SK-MEL-5 (cell line): ENCODE results near the gene INSM1. TPM values are rescaled to one million over a fixed set of nuclear protein-coding genes. Genes with fewer than 3 reads are reported as not detected.

Experiments
- DNase-seq: peaks from one replicate; pipeline ENCODE4 v3.0.0-alpha.2; 2016; ENCODE audit warnings: low read depth, low spot score
- in situ Hi-C: cut with HindIII; loops from 2 replicates; pipeline ENCODE4 v1.10.0; 2016; ENCODE audit warnings: low sequenced_read_pairs, high pct_unique_total_duplicates, low pct_unique_long_range_greater_than_20kb
- total RNA-seq: library from RNA; depleted of rRNA; stranded (reverse); fragments of >200 nt; shearing (Covaris generic); gene quantifications from 2 replicates; pipeline ENCODE4 v1.2.3, GENCODE V29; 2014

Gene INSM1
- total RNA-seq, 1 experiment from 2014 or later, result 0.66 TPM

GRCh38 chr20:20407891-20408805 lies 40.2 kb downstream of the INSM1 start:
- peak; percentile 70 for DNase-seq
- in situ Hi-C loops, result no loop called here

GRCh38 chr20:20409331-20409730 lies 41.4 kb downstream of the INSM1 start:
- in situ Hi-C loops, result no loop called here
- no peak for DNase-seq

GRCh38 chr20:20410678-20411077 lies 42.8 kb downstream of the INSM1 start:
- no peak for DNase-seq
- in situ Hi-C loops, result no loop called here

- in situ Hi-C loops, result no loop called here
- DNase-seq, result no peak
Measured at GRCh38 chr20:20411402-20411801, 43.5 kb downstream of the INSM1 start.

- in situ Hi-C loops, result no loop called here
- no peak for DNase-seq
Measured at GRCh38 chr20:20411836-20412235, 43.9 kb downstream of the INSM1 start.

- DNase-seq, result no peak
- in situ Hi-C loops, result no loop called here
Measured at GRCh38 chr20:20412750-20413149, 44.8 kb downstream of the INSM1 start.

GRCh38 chr20:20413810-20414281 lies 45.9 kb downstream of the INSM1 start:
- DNase-seq, result no peak
- in situ Hi-C loops, result no loop called here

GRCh38 chr20:20414640-20415220 lies 46.8 kb downstream of the INSM1 start:
- in situ Hi-C loops, result no loop called here
- DNase-seq, result no peak

GRCh38 chr20:20415321-20415720 lies 47.4 kb downstream of the INSM1 start:
- no peak for DNase-seq
- in situ Hi-C loops, result no loop called here

- no peak for DNase-seq
- in situ Hi-C loops, result no loop called here
Measured at GRCh38 chr20:20417876-20418676, 50.2 kb downstream of the INSM1 start.
